HEK293T (cell line): ENCODE results near the gene POU6F2.

Experiments used
- CTBP1 ChIP-seq: fragments of 450-650 bp; IDR thresholded peaks from 2 replicates; pipeline ENCODE4 v1.6.1; 2016; ENCODE audit warnings: borderline replicate concordance
- FOXA1 ChIP-seq: fragments of 450-650 bp; IDR thresholded peaks from 2 replicates; pipeline ENCODE4 v1.6.1; 2016; ENCODE audit warnings: mild to moderate bottlenecking
- FOXM1 ChIP-seq: fragments of 450-650 bp; IDR thresholded peaks from 2 replicates; pipeline ENCODE4 v1.6.1; 2017; ENCODE audit warnings: mild to moderate bottlenecking, borderline replicate concordance
- L3MBTL2 ChIP-seq: fragments of 450-650 bp; conservative IDR thresholded peaks from 2 replicates; pipeline ENCODE4 v1.6.1; 2016; ENCODE audit warnings: mild to moderate bottlenecking
- SP1 ChIP-seq: fragments of 450-650 bp; IDR thresholded peaks from 2 replicates; pipeline ENCODE4 v1.6.1; 2017
- SUZ12 ChIP-seq: fragments of 450-650 bp; IDR thresholded peaks from 2 replicates; pipeline ENCODE4 v1.6.1; 2016; ENCODE audit warnings: mild to moderate bottlenecking

DNA sequence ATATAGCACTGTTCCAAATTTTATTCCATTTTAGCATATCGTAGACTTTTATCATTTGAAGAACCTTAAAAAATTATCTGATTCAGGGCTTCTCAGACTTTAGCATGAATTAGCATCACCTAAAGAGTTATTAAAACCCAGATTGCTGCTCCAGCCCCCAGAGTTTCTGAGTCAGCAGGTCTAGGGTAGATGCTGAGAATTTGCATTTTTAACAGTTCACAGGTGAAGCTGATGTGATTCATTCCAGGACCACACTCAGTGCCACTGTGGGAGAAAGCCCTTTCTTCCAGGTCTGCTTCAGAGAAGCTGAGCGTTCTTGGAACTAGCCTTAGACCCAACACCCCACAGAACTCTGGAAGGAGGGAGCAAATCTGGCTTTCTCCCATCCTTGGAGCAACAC is 414.4 kb downstream of the POU6F2 start:
- TF ChIP-seq FOXM1, result no peak
- no peak for TF ChIP-seq FOXA1
- TF ChIP-seq L3MBTL2, result no peak
- TF ChIP-seq CTBP1, result no peak
- no peak for TF ChIP-seq SP1
- TF ChIP-seq SUZ12, result no peak
